Natural killer cell (primary cell): Measurements from ENCODE around the gene EEIG2. TPM values are rescaled to one million over a fixed set of nuclear protein-coding genes. Genes with fewer than 3 reads are reported as not detected.

ENCODE experiments used
- ATAC-seq, 3 donors: fragments of 150-1000 bp in 2 of 3; fragments of 200-7000 bp in 1 of 3; cut with Tn5 transposase; 1 replicate in 1 of 3; 2 replicates in 2 of 3; pipeline ENCODE4 v1.10.0; 2021; ENCODE audit warnings: mild to moderate bottlenecking in 2 of 3, moderate library complexity in 2 of 3
- DNase-seq, 2 donors: peaks; one replicate each; pipeline versions ENCODE4 v3.0.0 to v3.0.0-alpha.2; 2013 to 2021; ENCODE audit warnings: mixed read lengths in 1 of 2
- H3K27ac ChIP-seq: one replicate; pipeline ENCODE4 v1.5.1; 2013; ENCODE audit warnings: mild to moderate bottlenecking, low read length
- H3K27me3 ChIP-seq: one replicate; pipeline ENCODE4 v1.6.1; 2013; ENCODE audit warnings: low read length; ENCODE audit not compliant: control insufficient read depth, insufficient read depth
- H3K36me3 ChIP-seq: one replicate; pipeline ENCODE4 v1.6.1; 2013; ENCODE audit warnings: low read length; ENCODE audit not compliant: control insufficient read depth, insufficient read depth
- H3K4me1 ChIP-seq: one replicate; pipeline ENCODE4 v1.6.1; 2013; ENCODE audit warnings: low read length; ENCODE audit not compliant: control insufficient read depth, insufficient read depth
- H3K4me3 ChIP-seq: one replicate; pipeline ENCODE4 v1.5.1; 2013; ENCODE audit warnings: low read length
- H3K9me3 ChIP-seq: one replicate; pipeline ENCODE4 v1.6.1; 2013; ENCODE audit warnings: low read length; ENCODE audit not compliant: control insufficient read depth, insufficient read depth
- H3K27ac Mint-ChIP-seq, 2 donors: one replicate each; pipeline ENCODE4 v1.8.0; 2022; ENCODE audit warnings: mild to moderate bottlenecking in 2 of 2, mixed read lengths in 2 of 2, moderate library complexity in 1 of 2
- H3K27me3 Mint-ChIP-seq, 2 donors: one replicate each; pipeline ENCODE4 v1.8.0; 2022; ENCODE audit warnings: low read depth in 2 of 2, mixed read lengths in 2 of 2
- H3K36me3 Mint-ChIP-seq: one replicate; pipeline ENCODE4 v1.8.0; 2022; ENCODE audit warnings: mixed read lengths
- H3K4me1 Mint-ChIP-seq, 2 donors: one replicate each; pipeline ENCODE4 v1.8.0; 2022; ENCODE audit warnings: mixed read lengths in 2 of 2
- H3K4me3 Mint-ChIP-seq: one replicate; pipeline ENCODE4 v1.8.0; 2022; ENCODE audit warnings: mild to moderate bottlenecking, moderate library complexity, mixed read lengths
- H3K9me3 Mint-ChIP-seq, 2 donors: one replicate each; pipeline ENCODE4 v1.8.0; 2022; ENCODE audit warnings: mixed read lengths in 2 of 2
- CTCF ChIP-seq: fragments of 200-600 bp; IDR thresholded peaks from one replicate; pipeline ENCODE4 v1.8.0; 2022; ENCODE audit warnings: antibody characterized with exemption
- WGBS: methylation state at CpG from one replicate; pipeline ENCODE4 v1.1.7; 2013; ENCODE audit warnings: missing lambda C conversion rate; ENCODE audit not compliant: insufficient coverage; 5-methylcytosine and 5-hydroxymethylcytosine counted together
- intact Hi-C: fragments of 100-400 bp; cut with micrococcal nuclease; formaldehyde crosslinking; loops from one replicate; pipeline ENCODE4 v1.14.2; 2022
- total RNA-seq, 4 donors: library from RNA; stranded (reverse); fragments of 120-200 nt in 1 of 4; gene quantifications; one replicate each; pipeline versions ENCODE4 v1.2.3 to v1.2.4, GENCODE V29; 2013 to 2022

The EEIG2 gene
- total RNA-seq, 3 donors from 2014 or later (not counting 1 experiment from before 2014, with no cell fraction given): 18.2 to 23.9 (median 20.3) TPM

DNA sequence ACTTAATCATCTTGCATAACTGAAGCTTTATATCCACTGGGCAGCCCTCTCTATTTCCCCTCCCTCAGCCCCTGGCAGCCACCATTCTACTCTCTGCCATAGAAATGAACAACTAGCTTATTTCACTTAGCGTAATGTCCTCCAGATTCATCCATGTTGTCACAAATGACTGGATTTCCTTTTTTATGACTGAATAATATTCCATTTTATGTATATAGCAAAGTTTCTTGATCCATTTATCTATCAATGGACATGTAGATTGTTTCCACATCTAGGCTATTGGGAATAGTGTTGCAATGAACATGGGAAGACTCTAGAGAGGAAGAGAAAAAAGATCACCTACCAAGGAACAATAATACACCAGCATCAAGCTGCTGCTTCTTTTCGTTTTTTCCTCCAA lies 32.1 kb upstream of the EEIG2 start:
- H3K27ac ChIP-seq: no peak overlapping the region
- no peaks in the 10 kb centered on the region for H3K27me3 ChIP-seq
- H3K27me3 Mint-ChIP-seq: peaks cover 16 to 31% of the 10 kb centered on the region in 2 donors
- no peaks in the 10 kb centered on the region for H3K4me1 ChIP-seq
- no peaks in the 10 kb centered on the region for H3K9me3 ChIP-seq
- ATAC-seq (no peak), DNase-seq (no peak)
- no peaks in the 10 kb centered on the region for H3K36me3 Mint-ChIP-seq
- H3K27ac Mint-ChIP-seq: no peak overlapping the region
- H3K4me3 ChIP-seq: no peak overlapping the region
- intact Hi-C loops: no loop called here
- H3K4me3 Mint-ChIP-seq: no peak overlapping the region
- H3K4me1 Mint-ChIP-seq: no peaks in the 10 kb centered on the region
- H3K36me3 ChIP-seq: no peaks in the 10 kb centered on the region
- peaks cover 0 to 2% of the 10 kb centered on the region in 2 donors for H3K9me3 Mint-ChIP-seq
- 93% methylated on average over 1 of the region's 2 CpGs for WGBS
- no peak for TF ChIP-seq CTCF

- no peak overlapping the region for H3K27ac Mint-ChIP-seq
- Histone ChIP-seq H3K27me3 (no peaks in the 10 kb centered on the region), H3K27ac (no peak overlapping the region), H3K4me3 (no peak overlapping the region), H3K9me3 (no peaks in the 10 kb centered on the region), H3K36me3 (no peaks in the 10 kb centered on the region), H3K4me1 (no peaks in the 10 kb centered on the region)
- H3K4me3 Mint-ChIP-seq: no peak overlapping the region
- H3K27me3 Mint-ChIP-seq: peaks cover 6 to 9% of the 10 kb centered on the region in 2 donors
- ATAC-seq (no peak), DNase-seq (no peak)
- H3K4me1 Mint-ChIP-seq: peaks cover 0 to 6% of the 10 kb centered on the region in 2 donors
- H3K36me3 Mint-ChIP-seq: no peaks in the 10 kb centered on the region
- TF ChIP-seq CTCF: no peak
- H3K9me3 Mint-ChIP-seq: no peaks in the 10 kb centered on the region
- WGBS: 100% methylated on average over 3 of the region's 4 CpGs
- intact Hi-C loops: no loop called here
Observed at GRCh38 chr1:108531444-108531843, 28.5 kb upstream of the EEIG2 start.

- Mint-ChIP-seq H3K9me3 (no peaks in the 10 kb centered on the region), H3K4me1 (peaks cover 0 to 6% of the 10 kb centered on the region in 2 donors), H3K27me3 (peaks cover 0 to 13% of the 10 kb centered on the region in 2 donors), H3K27ac (no peak overlapping the region), H3K4me3 (no peak overlapping the region), H3K36me3 (no peaks in the 10 kb centered on the region)
- intact Hi-C loops: no loop called here
- H3K4me3 ChIP-seq: no peak overlapping the region
- no peaks in the 10 kb centered on the region for H3K36me3 ChIP-seq
- no peak for TF ChIP-seq CTCF
- H3K27me3 ChIP-seq: no peaks in the 10 kb centered on the region
- H3K27ac ChIP-seq: no peak overlapping the region
- ATAC-seq: no peak
- no peak for DNase-seq
- H3K4me1 ChIP-seq: no peaks in the 10 kb centered on the region
- WGBS: 70% methylated on average over 4 of the region's 4 CpGs
- no peaks in the 10 kb centered on the region for H3K9me3 ChIP-seq
Observed at GRCh38 chr1:108532730-108533129, 27.2 kb upstream of the EEIG2 start.

DNA sequence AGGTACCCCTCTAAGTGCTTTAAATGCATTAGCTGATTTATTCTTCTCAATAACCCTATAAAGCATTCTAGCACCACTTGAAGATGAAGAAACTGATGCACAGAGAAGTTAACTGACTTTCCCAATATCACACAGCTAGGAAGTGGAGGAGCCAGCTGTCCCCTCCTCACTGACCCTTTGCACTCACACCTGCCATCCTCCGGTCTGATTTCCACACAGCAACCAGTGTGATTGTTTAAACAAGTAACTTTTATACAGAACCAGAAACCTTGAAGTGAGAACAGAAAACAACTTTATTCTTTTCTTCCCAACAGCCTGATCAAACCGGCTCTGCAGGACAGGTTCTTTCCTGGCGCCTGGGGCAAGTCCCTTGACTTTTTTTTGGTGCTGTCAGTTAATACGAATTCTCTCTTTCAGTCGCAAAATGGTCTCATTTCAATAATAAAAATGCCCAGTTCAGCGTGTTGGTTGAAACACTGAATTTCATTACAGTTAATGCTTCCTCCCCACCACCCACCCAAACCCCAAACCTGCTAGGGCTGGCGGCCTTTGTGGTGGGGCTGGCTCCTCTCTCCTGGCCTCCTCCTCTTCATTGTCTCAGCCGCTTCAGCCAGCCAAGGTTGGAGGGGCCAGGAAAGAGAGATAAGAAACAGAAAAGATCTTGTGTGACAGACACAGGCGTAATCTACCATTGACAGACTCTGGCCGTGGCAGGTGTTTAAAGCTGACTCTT lies 26.4 kb upstream of the EEIG2 start:
- Mint-ChIP-seq H3K27ac (no peak overlapping the region), H3K36me3 (no peaks in the 10 kb centered on the region), H3K4me1 (peaks cover 0 to 6% of the 10 kb centered on the region in 2 donors), H3K27me3 (peaks cover 4 to 13% of the 10 kb centered on the region in 2 donors), H3K9me3 (no peaks in the 10 kb centered on the region), H3K4me3 (no peak overlapping the region)
- TF ChIP-seq CTCF: no peak
- H3K27ac ChIP-seq: no peak overlapping the region
- 35% methylated on average over 10 of the region's 10 CpGs for WGBS
- ATAC-seq (peak in 1 of 3 donors; percentile 56), DNase-seq (no peak)
- intact Hi-C loops: no loop called here
- H3K4me1 ChIP-seq: no peaks in the 10 kb centered on the region
- H3K4me3 ChIP-seq: no peak overlapping the region
- H3K27me3 ChIP-seq: no peaks in the 10 kb centered on the region
- H3K36me3 ChIP-seq: no peaks in the 10 kb centered on the region
- no peaks in the 10 kb centered on the region for H3K9me3 ChIP-seq
